WTC11 (cell line): ENCODE results near the gene OR10G4. TPM values are rescaled to one million over a fixed set of nuclear protein-coding genes. Genes with fewer than 3 reads are reported as not detected.

Experiments
- ATAC-seq: fragments of 200-7000 bp; cut with Tn5 transposase; 2 replicates; pipeline ENCODE4 v1.10.0; 2021; ENCODE audit warnings: mild to moderate bottlenecking, moderate library complexity
- CTCF ChIA-PET: fragments of 300-600 bp; sonication (Branson Sonifier 250); formaldehyde crosslinking; loops from one replicate; lab custom pipeline; 2021; ENCODE audit warnings: antibody characterized with exemption; lab: Charles Lee
- POLR2A ChIA-PET: fragments of 350-600 bp; sonication (Branson Sonifier 250); formaldehyde crosslinking; loops from one replicate; lab custom pipeline; 2021; ENCODE audit warnings: antibody characterized with exemption; lab: Charles Lee
- DNase-seq: peaks from one replicate; pipeline ENCODE4 v3.0.0; 2021; ENCODE audit warnings: low spot score
- H3K27ac Mint-ChIP-seq: 2 replicates; pipeline ENCODE4 v1.8.0; 2021; ENCODE audit warnings: mixed read lengths
- H3K27me3 Mint-ChIP-seq: 2 replicates; pipeline ENCODE4 v1.8.0; 2021; ENCODE audit warnings: low read depth, mild to moderate bottlenecking, moderate library complexity, mixed read lengths
- H3K36me3 Mint-ChIP-seq: 2 replicates; pipeline ENCODE4 v1.8.0; 2021; ENCODE audit warnings: mixed read lengths
- H3K4me1 Mint-ChIP-seq: 2 replicates; pipeline ENCODE4 v1.8.0; 2022; ENCODE audit warnings: mixed read lengths
- H3K4me3 Mint-ChIP-seq: 2 replicates; pipeline ENCODE4 v1.8.0; 2021; ENCODE audit warnings: mild to moderate bottlenecking, moderate library complexity, mixed read lengths
- H3K9me3 Mint-ChIP-seq: 2 replicates; pipeline ENCODE4 v1.8.0; 2021; ENCODE audit warnings: mixed read lengths
- CDX4 ChIP-seq: fragments of 250-450 bp; sonication (Bioruptor Pico); IDR thresholded peaks from 2 replicates; pipeline ENCODE4 v1.9.0; 2021; ENCODE audit warnings: moderate library complexity, mild to moderate bottlenecking, inconsistent platforms, borderline replicate concordance
- CREB1 ChIP-seq: sonication (generic); formaldehyde crosslinking; IDR thresholded peaks from 2 replicates; pipeline ENCODE4 v1.8.0; 2023; ENCODE audit warnings: mild to moderate bottlenecking, missing genetic modification reagents
- CTCF ChIP-seq: fragments of 200-600 bp; IDR thresholded peaks from 2 replicates; pipeline ENCODE4 v1.8.0; 2022; ENCODE audit warnings: antibody characterized with exemption
- E2F4 ChIP-seq: sonication (generic); formaldehyde crosslinking; IDR thresholded peaks from 2 replicates; pipeline ENCODE4 v1.8.1; 2022; ENCODE audit warnings: low read depth, mild to moderate bottlenecking, moderate library complexity, missing genetic modification reagents, borderline replicate concordance
- EMX1 ChIP-seq: fragments of 250-450 bp; sonication (Bioruptor Pico); IDR thresholded peaks from 2 replicates; pipeline ENCODE4 v1.8.0; 2021; ENCODE audit warnings: mild to moderate bottlenecking
- ETV6 ChIP-seq: sonication (generic); formaldehyde crosslinking; IDR thresholded peaks from 2 replicates; pipeline ENCODE4 v1.8.1; 2022; ENCODE audit warnings: mild to moderate bottlenecking, missing genetic modification reagents
- FOXK1 ChIP-seq: sonication (generic); formaldehyde crosslinking; IDR thresholded peaks from 2 replicates; pipeline ENCODE4 v1.8.0; 2022; ENCODE audit warnings: mild to moderate bottlenecking, moderate library complexity, missing genetic modification reagents
- GABPB1 ChIP-seq: sonication (generic); formaldehyde crosslinking; IDR thresholded peaks from 2 replicates; pipeline ENCODE4 v1.8.1; 2023; ENCODE audit warnings: mild to moderate bottlenecking, missing genetic modification reagents
- GTF2I ChIP-seq: fragments of 250-450 bp; sonication (Bioruptor Pico); conservative IDR thresholded peaks from 2 replicates; pipeline ENCODE4 v1.4.0; 2021; ENCODE audit warnings: mild to moderate bottlenecking
- IRF1 ChIP-seq: sonication (generic); formaldehyde crosslinking; IDR thresholded peaks from 2 replicates; pipeline ENCODE4 v1.8.0; 2023; ENCODE audit warnings: missing genetic modification reagents
- JAZF1 ChIP-seq: fragments of 250-450 bp; sonication (Bioruptor Pico); IDR thresholded peaks from 2 replicates; pipeline ENCODE4 v1.9.0; 2021; ENCODE audit warnings: moderate library complexity, mild to moderate bottlenecking, inconsistent platforms
- MAX ChIP-seq: sonication (generic); formaldehyde crosslinking; IDR thresholded peaks from 2 replicates; pipeline ENCODE4 v1.8.0; 2022; ENCODE audit warnings: mild to moderate bottlenecking, missing genetic modification reagents
- MLX ChIP-seq: sonication (generic); formaldehyde crosslinking; IDR thresholded peaks from 2 replicates; pipeline ENCODE4 v1.8.1; 2023; ENCODE audit warnings: mild to moderate bottlenecking, missing genetic modification reagents, moderate library complexity
- NR2C2 ChIP-seq: sonication (generic); formaldehyde crosslinking; IDR thresholded peaks from 2 replicates; pipeline ENCODE4 v1.8.0; 2022; ENCODE audit warnings: mild to moderate bottlenecking, missing genetic modification reagents
- PRRX2 ChIP-seq: fragments of 250-450 bp; sonication (Bioruptor Pico); IDR thresholded peaks from 2 replicates; pipeline ENCODE4 v1.8.0; 2021; ENCODE audit warnings: mild to moderate bottlenecking
- SMAD4 ChIP-seq: sonication (generic); formaldehyde crosslinking; IDR thresholded peaks from 2 replicates; pipeline ENCODE4 v1.8.0; 2022; ENCODE audit warnings: mild to moderate bottlenecking, missing genetic modification reagents
- ZNF121 ChIP-seq: sonication (generic); formaldehyde crosslinking; IDR thresholded peaks from 2 replicates; pipeline ENCODE4 v1.8.0; 2023; ENCODE audit warnings: missing genetic modification reagents
- ZNF263 ChIP-seq: sonication (generic); formaldehyde crosslinking; IDR thresholded peaks from 2 replicates; pipeline ENCODE4 v1.8.1; 2022; ENCODE audit warnings: low read depth, mild to moderate bottlenecking, moderate library complexity, missing genetic modification reagents
- ZNF671 ChIP-seq: fragments of 250-450 bp; sonication (Bioruptor Pico); IDR thresholded peaks from 2 replicates; pipeline ENCODE4 v1.8.0; 2021; ENCODE audit warnings: mild to moderate bottlenecking
- total RNA-seq: library from RNA; stranded (reverse); gene quantifications from 3 replicates; pipeline ENCODE4 v1.2.3, GENCODE V29; 2021
- TF ChIP-seq, protein P1 (sequence below): sonication (generic); formaldehyde crosslinking; IDR thresholded peaks from 2 replicates; pipeline ENCODE4 v1.8.1; 2022; ENCODE audit warnings: mild to moderate bottlenecking, moderate library complexity, missing genetic modification reagents
- TF ChIP-seq, protein P2 (sequence below): fragments of 250-450 bp; sonication (Bioruptor Pico); conservative IDR thresholded peaks from 2 replicates; pipeline ENCODE4 v1.9.0; 2021; ENCODE audit warnings: mild to moderate bottlenecking
- TF ChIP-seq, protein P3 (sequence below): sonication (generic); formaldehyde crosslinking; IDR thresholded peaks from 2 replicates; pipeline ENCODE4 v1.8.0; 2023; ENCODE audit warnings: mild to moderate bottlenecking, missing genetic modification reagents

The OR10G4 gene
- total RNA-seq, 1 experiment from 2014 or later: 0.04 TPM

DNA sequence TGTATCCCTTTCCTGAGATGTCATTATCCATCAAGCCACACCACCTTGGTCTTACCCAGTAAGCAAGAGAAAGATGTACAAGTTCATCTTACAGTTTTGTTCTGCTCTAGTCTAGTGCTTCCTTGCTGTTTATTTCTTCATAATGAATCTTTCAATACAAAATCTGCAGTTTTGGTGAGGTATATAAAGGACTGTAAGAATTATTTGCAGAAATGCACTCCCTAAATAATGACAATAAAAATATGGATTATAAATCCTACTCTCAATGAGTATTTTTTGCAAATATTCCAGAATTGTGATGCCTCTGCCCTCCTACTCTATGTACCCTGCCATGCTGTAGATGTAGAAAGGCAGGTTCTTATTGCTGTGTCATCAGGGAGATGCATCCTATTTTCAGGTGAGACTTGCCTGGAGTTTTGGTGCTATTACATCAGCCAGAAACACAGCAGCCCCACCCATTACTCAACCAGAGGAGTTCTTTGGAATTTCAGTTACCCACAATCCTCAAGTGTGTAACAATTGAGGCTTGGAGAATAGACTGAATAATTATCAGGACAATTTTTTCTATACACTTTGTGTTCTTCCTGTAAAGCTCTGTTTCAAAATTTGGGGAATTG, 35.0 kb upstream of the OR10G4 start, which contains the start of gene OR10S1 (continued):
- TF ChIP-seq, protein P1, sequence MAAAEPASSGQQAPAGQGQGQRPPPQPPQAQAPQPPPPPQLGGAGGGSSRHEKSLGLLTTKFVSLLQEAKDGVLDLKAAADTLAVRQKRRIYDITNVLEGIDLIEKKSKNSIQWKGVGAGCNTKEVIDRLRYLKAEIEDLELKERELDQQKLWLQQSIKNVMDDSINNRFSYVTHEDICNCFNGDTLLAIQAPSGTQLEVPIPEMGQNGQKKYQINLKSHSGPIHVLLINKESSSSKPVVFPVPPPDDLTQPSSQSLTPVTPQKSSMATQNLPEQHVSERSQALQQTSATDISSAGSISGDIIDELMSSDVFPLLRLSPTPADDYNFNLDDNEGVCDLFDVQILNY: no peak
- TF ChIP-seq CTCF (no peak), NR2C2 (CRISPR knock-in tag) (no peak), E2F4 (no peak), ZNF121 (CRISPR knock-in tag) (no peak), PRRX2 (CRISPR knock-in tag) (no peak), EMX1 (CRISPR knock-in tag) (no peak)
- TF ChIP-seq, protein P2, sequence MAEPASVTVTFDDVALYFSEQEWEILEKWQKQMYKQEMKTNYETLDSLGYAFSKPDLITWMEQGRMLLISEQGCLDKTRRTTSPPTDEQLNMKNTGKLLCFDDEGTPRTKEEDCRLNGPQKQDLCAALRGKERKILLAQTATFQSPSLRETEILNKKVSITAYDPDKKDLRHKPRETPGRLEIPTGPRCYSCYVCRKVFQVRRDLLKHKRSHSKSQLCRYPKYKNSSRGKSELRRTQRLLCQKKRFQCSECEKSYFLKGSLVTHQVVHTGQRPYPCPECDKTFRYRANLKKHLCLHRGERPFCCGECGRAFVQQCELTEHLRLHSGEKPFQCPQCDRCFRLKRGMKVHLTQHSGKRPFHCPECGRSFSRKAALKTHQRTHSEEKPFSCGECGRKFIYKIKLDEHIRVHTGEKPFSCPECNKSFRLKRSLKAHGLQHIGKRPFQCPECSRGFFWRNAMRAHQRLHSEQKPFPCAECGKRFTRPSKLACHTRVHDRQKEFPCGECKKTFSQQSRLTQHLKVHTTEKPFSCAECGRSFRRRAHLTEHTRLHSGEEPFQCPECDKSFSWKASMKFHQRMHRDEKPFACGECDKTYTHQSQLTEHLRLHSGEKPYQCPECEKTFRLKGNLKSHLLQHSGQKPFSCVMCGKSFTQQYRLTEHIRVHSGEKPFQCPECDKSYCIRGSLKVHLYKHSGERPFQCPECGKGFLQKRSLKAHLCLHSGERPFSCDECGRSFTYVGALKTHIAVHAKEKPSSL (CRISPR knock-in tag): no peak

GRCh38 chr11:123979311-123979710, 33.5 kb upstream of the OR10G4 start:
- CTCF ChIA-PET: interaction anchor here (1.1 kb wide), 1 partner anchor 92 kb away, joined by 3 read pairs; no protein-coding TSS in a partner anchor
- POLR2A ChIA-PET: no interaction called here
- ATAC-seq (no peak), DNase-seq (no peak)
- Mint-ChIP-seq H3K4me1 (peaks cover 12% of the 10 kb centered on the region), H3K27me3 (peaks cover 2% of the 10 kb centered on the region; the same call in 1 of the 2 replicates), H3K9me3 (peaks cover 25% of the 10 kb centered on the region), H3K4me3 (no peak overlapping the region), H3K36me3 (peaks cover 9% of the 10 kb centered on the region; the same call in 1 of the 2 replicates), H3K27ac (no peak overlapping the region)
- TF ChIP-seq FOXK1 (CRISPR knock-in tag) (no peak), GTF2I (CRISPR knock-in tag) (no peak), ZNF263 (CRISPR knock-in tag) (no peak), JAZF1 (CRISPR knock-in tag) (no peak), SMAD4 (CRISPR knock-in tag) (no peak), NR2C2 (CRISPR knock-in tag) (no peak), CDX4 (no peak), MLX (CRISPR knock-in tag) (no peak), IRF1 (CRISPR knock-in tag) (no peak), GABPB1 (no peak), MAX (CRISPR knock-in tag) (no peak), ZNF671 (CRISPR knock-in tag) (no peak), CREB1 (no peak), ETV6 (no peak)
- TF ChIP-seq, protein P3, sequence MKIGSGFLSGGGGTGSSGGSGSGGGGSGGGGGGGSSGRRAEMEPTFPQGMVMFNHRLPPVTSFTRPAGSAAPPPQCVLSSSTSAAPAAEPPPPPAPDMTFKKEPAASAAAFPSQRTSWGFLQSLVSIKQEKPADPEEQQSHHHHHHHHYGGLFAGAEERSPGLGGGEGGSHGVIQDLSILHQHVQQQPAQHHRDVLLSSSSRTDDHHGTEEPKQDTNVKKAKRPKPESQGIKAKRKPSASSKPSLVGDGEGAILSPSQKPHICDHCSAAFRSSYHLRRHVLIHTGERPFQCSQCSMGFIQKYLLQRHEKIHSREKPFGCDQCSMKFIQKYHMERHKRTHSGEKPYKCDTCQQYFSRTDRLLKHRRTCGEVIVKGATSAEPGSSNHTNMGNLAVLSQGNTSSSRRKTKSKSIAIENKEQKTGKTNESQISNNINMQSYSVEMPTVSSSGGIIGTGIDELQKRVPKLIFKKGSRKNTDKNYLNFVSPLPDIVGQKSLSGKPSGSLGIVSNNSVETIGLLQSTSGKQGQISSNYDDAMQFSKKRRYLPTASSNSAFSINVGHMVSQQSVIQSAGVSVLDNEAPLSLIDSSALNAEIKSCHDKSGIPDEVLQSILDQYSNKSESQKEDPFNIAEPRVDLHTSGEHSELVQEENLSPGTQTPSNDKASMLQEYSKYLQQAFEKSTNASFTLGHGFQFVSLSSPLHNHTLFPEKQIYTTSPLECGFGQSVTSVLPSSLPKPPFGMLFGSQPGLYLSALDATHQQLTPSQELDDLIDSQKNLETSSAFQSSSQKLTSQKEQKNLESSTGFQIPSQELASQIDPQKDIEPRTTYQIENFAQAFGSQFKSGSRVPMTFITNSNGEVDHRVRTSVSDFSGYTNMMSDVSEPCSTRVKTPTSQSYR (CRISPR knock-in tag): no peak
